Myocyte (in vitro differentiated cells): ENCODE data around the gene MILR1. TPM values are rescaled to one million over a fixed set of nuclear protein-coding genes. Genes with fewer than 3 reads are reported as not detected.
"Not testable (repeated sequence)": the region's sequence is repeated elsewhere in the genome, so short reads cannot be mapped to it uniquely, and the experiment has no call there.

ENCODE experiments used
- DNase-seq: peaks from one replicate; pipeline ENCODE4 v3.0.0-alpha.2; 2012; ENCODE audit warnings: low read depth
- total RNA-seq: library from RNA; depleted of rRNA; stranded (reverse); fragments of >200 nt; gene quantifications from 2 replicates; pipeline ENCODE4 v1.2.3, GENCODE V29; 2014

MILR1 gene
- total RNA-seq, 1 donor from 2014 or later, result 14.5 TPM

DNA sequence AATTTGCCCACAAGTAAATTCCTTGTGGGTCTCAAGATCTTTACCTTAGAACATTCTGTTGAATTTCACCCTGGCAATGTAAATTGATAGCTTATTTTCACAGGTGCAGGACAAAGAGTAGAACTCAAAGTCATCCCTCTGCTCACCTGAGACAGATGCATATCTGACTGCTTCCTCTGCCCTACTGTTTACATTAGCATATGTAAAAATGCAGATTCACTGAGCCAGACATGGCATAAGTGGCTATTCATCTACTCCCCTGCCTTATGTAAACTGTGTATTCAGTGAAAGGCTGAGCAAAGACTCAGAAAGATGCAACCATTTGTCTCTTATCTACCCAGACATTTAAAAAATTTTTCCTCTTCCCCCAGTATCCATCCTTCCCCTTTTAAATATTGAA is 22.3 kb upstream of the MILR1 start:
- DNase-seq, result no peak

DNA sequence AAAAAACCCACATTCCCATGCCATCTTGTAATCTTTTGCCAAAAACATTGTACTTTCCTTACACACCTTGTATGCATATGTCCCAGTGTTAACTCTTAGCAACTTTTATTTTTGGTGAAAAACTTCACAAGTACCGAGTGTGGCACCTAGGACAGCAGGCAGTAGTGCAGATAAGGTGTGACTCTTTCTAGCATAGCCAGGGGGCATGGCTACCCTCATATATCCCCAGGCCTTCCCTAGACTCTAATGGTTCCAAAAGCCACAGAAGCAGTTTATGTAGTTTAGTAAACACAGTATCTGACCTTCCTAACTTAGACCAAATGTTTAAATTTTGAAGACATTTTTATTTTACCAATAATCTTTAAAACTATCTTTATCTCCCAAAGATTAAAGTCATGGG is 20.5 kb upstream of the MILR1 start:
- no peak for DNase-seq

DNA sequence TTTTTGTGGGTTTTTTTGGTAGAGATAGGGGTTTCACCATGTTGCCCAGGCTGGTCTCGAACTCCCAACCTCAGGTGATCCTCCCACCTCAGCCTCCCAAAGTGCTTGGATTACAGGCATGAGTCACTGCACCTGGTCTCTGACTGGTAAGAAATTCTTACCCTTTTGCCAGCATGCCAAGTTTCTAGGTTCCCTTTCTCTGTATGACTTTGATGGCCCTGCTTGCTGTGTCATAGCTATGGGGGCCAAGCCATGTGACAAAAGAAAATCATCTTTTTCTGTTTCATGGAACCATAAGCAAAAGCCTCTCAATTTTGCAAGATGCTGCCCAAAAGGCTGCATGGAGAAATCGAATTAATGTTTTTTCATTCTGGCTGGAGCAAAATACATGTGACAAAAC is 18.9 kb upstream of the MILR1 start:
- not testable (repeated sequence) for DNase-seq

DNA sequence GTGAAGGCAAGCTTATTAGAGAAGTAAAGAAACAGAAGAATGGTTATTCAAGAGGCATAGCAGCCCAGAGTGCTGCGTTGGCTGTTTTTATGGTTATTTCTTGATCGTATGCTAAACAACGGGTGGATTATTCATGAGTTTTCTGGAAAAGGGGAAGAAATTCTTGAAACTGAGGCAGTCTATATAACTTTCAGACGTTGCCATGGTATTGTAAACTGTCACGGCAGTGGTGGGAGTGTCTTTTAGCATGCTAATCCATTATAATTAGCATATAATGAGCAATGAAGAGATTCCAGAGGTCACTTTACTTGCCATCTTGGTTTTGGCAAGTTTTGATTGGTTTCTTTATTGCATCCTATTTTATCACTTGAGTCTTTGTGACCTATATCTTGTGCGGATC is 17.4 kb upstream of the MILR1 start:
- no peak for DNase-seq

DNA sequence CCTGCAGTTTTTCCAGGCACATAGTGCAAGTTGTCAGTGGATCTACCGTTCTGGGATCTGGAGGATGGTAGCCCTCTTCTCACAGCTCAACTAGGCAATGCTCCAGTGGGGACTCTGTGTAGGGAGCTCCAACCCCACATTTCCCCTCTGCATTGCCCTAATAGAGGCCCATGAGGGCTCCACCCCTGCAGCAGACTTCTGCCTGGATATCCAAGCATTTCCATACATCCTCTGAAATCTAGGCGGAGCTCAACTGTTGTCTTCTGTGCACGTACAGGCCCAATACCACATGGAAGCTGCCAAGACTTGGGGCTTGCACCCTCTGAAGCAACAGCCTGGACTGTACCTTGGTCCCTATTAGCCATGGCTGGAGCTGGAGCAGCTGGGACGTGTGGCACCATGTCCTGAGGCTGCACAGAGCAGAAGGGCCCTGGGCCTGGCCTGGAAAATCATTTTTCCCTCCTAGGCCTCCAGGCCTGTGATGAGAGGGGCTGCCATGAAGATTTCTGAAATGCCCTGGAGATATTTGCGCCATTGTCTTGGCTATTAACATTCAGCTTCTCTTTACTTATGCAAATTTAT is 10.9 kb upstream of the MILR1 start:
- DNase-seq, result no peak

DNA sequence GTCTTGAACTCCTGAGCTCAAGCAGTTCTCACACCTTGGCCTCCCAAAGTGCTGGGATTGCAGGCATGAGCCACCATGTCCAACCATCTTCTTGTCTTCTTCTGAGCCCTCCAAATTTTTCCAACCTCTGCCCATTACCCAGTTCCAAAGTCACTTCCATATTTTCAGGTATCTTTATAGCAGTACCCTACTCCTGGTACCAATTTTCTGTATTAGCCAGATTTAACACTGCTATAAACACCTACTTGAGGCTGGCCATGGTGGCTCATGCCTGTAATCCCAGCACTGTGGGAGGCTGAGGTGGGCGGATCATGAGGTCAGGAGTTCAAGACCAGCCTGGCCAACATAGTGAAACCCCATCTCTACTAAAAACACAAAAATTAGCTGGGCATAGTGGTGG is 9.4 kb upstream of the MILR1 start:
- DNase-seq, result not testable (repeated sequence)

DNA sequence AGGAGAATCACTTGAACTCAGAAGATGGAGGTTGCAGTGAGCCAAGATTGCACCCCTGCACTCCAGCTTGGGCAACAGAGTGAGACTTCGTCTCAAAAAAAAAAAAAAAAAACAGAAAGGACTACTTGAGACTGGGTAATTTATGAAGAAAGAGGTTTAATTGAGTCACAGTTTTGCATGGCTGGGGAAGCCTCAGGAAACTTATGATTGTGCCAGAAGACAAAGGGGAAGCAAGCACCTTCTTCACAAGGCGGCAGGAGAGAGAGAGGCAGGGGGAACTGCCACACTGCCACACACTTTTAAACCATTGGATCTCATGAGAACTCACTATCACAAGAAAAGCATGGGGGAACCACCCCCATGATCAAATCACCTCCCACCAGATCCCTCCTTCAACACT is 9.0 kb upstream of the MILR1 start:
- DNase-seq, result no peak

DNA sequence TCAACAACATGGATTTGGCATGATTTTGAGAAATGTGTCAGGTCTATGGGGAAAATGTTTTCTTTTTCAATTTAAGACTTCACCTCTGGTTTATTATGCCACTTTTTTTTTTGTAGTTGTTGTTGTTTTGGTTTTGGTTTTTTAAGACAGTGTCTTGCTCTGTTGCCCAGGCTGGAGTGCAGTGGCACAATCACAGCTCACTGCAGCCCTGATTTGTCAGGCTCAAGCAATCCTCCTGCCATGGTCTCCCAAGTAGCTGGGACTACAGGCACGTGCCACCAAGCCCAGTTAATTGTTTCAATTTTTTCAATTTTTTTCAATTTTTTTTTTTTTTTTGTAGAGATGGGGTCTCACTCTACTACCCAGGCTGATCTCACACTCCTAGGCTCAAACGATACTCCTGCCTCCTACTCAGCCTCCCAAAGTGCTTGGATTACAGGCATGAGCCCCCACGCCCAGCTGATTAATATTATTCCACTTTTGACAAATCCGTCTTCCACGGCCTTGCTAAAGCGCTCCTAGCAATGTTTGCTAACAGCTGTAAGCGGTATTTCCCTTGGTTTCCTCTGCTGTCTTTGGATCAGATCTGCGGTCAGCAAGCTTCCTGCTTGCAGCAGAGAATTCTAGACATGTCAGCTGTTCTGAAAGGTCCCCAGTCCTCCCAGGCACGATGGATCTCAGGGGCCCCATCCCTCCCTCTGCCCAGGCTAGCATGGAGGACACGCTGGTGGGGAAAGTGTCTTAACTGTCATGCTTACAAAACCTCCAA is 7.0 kb upstream of the MILR1 start:
- peak; percentile 98 for DNase-seq

DNA sequence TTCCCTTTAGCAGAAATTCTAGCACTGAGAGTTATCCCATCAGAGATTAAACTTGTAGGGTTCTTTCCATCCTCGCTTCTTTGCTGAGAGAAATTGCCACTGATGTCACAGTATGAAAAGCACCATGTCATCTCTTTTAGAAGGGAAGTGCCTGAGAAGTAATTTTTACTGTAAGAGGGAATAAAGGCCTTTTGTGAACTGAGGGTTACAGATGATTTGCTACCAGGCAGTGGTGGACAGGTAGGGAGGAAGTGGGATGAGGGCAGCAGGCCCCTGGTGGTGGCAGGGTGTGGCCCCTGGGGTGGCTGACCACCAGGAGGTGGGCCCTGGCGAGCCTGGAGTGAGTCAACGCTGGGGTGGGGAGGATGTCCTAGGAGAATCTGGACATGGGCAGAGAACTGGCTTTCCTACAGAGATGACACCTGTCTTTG is 6.4 kb upstream of the MILR1 start:
- peak; percentile 86 for DNase-seq

DNA sequence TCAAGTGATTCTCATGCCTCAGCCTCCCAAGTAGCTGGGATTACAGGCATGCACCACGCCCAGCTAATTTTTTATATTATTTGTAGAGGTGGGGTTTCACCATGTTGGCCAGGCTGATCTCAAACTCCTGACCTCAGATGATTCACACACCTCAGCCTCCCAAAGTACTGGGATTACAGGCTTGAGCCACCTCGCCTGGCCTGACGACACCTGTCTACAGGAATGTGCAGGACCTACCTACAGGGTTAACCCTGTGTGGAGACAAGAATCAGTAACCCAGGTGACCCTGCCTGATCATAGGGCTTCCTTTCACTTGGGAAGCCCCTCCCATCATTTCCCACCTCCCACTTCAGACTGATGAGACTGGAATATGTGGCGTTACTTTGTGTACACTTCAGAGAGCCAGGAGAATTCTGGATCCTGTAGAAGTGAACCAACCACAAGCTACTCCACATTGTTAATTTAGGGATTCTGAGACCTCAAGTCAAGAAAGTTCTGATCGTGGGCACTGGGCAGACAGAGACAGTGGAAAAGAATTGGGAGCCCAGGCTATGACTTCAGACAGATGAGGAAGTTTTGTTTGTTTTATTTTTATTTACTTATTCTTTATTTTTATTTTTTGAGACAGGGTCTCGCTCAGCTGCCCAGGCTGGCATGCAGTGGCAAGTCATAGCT is 5.7 kb upstream of the MILR1 start:
- DNase-seq, result peak; percentile 72

DNA sequence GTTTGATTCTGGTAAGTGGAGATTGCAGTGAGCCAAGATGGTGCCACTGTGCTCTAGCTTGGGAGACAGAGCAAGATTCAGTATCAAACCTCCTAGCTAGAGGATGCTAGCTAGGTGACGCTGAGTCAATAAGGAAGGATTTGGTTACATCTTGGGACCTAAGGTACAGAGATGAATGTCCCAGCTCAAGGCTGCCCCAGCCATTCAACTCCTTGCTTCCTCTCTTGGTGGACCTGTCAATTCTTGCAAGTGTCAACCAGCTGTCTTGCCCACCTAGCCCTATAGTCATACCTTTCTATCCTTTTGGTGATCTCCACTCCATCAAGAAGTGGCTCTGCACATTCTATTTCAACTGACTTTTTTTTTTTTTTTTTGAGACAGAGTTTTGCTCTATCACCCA is 1.4 kb upstream of the MILR1 start:
- no peak for DNase-seq

DNA sequence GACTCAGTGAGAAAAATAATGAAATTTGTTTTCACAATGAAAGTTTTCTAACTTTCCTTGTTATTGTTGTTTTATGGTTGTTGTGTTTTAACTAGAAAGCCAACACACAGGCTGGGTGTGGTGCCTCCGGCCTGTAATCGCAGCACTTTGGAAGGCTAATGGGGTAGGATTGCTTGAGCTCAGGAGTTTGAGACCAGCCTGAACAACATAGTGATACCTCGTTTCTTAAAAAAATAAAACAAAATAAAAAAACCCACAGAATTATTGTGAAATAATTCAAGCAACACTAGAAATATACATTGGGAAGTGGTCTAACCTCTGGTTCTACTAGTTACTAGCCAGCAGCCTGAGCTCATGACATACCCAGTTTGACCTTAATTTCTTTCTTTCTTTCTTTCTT is 630 bp downstream of the MILR1 start:
- no peak for DNase-seq

DNA sequence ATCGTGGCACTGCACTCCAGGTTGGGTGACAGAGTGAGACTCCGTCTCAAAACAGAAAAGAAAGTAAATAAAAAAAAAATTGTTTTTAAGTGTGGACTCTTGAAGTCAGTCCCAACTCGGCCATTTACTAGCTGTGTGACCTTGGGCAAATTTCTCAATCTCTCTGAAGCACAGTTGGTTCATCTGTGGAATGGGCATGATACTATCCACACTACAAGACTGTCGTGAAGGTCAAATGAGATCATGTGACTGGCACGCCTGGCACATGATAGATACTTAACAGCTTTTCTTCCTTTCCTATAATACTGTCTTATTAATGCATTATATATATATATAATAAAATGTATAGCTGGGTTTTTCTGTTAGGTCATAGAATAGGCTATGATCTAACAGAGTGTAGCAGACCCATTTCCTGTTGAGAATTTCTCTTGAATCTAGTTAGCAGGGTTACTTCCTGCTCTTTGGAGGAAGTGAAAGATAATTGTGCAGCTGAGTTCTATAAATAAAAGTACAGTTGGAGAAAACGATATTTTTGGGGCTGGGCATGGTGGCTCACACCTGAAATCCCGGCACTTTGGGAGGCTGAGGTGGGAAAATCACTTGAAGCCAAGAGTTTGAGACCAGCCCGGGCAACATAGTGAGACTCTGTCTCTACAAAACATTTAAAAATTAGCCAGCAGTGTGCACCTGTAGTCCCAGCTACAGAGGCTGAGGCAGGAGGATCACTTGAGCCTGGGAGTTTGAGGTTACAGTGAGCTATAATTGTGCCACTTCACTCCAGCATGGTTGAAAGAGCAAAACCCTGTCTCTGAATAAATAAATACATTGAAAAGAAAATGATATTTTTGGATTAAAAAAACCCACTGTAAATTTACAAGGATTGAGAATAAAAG is 7.3 kb downstream of the MILR1 start:
- DNase-seq, result no peak

DNA sequence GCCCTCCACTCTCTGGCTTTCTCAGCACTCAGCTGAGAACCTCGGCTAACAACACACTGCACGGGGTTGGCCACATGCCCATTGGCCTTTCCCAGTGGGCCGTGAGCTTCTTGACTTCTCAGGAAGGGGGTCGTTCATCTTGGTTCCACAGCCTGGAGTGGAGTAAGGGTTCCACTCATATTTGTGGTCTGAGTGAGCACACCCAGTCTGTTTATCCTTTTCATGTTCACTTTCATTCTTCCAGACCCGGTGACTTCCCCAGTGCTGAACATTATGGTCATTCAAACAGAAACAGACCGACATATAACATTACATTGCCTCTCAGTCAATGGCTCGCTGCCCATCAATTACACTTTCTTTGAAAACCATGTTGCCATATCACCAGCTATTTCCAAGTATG is 8.2 kb downstream of the MILR1 start:
- DNase-seq, result peak; percentile 50

DNA sequence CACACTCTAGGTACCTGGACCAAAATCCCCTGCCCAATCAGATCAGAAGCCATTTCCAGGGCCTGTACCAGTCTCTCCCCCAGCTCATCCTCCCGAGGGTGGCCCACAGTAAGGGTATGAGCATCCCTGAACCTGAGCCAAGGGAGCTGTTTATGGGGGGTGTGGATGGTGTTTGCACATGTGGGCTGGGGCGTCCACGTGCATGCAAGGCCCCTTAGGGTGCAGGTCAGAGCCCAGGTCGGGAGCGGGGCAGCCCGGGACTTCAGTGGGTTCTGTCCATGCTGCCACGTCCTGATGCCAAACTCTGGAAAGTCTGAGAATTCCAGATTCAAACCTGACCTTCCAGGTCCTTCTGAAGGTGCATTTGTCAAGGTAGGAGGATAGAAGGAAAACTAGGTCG is 9.8 kb downstream of the MILR1 start:
- DNase-seq, result no peak

DNA sequence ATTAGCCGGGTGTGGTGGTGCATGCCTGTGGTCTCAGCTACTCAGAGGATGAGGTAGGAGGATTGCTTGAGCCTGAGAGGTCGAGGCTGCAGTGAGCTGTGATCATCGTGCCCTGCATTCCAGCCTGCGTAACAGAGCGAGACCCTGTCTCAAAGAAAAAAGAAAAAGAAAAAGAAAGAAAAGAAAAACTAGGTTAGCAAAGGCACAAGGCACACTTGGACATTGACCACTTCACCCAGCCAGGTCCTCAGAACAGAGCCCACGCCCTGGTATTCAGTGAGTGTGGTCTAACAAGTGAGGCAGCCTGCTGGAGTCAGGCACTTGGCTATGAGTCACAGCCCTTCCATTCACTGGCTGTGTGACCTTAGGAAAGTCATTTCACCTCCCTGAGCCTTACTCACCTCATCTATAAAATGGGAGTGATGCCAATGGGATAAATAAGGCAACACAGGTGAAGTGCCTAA is 10.4 kb downstream of the MILR1 start:
- DNase-seq, result peak; percentile 71

DNA sequence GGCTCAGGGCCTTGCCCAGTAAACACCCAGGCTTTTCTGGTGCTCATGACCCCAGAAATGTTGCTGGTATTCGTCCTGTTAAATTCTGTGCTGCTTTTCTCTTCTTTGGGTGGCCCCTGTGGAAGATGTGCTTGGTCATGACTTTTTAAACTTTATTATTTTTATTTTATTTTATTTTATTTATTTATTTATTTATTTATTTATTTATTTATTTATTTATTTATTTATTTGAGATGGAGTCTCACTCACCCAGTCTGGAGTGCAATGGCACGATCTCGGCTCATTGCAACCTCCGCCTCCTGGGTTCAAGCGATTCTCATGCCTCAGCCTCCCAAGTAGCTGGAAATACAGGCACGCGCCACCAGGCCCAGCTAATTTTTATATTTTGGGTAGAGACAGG is 10.9 kb downstream of the MILR1 start:
- not testable (repeated sequence) for DNase-seq

DNA sequence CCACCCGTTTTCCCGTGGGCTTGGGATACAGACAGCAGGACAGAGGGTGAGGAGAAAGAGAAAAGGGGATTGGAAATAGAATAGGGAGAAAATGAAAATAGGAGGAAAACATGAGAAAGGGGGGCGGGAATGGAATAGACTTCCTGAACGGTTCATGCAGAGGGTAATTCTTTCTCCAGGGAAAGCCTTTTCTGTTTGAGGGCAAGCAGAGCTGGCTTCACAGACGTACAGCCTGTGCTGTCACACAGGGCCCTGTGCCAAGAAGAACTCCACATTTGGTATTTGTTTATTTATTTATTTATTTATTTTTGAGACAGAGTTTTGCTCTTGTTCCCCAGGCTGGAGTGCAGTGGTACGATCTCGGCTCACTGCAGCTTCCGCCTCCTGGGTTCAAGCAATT is 12.0 kb downstream of the MILR1 start:
- DNase-seq, result peak; percentile 44

DNA sequence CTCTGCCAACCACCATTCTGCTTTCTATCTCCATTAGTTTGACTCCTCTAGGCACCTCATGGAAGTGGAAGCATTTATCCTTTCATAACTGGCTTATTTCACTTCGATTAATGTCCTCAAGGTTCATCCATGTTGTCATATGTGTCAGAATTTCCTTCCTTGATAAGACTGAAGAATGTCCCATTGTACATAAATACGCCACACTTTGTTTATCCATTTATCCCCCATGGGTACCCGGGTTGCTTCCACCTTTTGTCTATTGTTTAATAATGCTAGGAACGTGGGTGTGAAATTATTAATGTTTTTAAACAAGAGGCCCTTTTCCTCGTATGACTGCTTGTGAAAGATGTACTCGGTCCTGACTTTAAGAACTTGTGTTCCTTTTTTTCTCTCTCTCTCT is 12.9 kb downstream of the MILR1 start:
- no peak for DNase-seq

DNA sequence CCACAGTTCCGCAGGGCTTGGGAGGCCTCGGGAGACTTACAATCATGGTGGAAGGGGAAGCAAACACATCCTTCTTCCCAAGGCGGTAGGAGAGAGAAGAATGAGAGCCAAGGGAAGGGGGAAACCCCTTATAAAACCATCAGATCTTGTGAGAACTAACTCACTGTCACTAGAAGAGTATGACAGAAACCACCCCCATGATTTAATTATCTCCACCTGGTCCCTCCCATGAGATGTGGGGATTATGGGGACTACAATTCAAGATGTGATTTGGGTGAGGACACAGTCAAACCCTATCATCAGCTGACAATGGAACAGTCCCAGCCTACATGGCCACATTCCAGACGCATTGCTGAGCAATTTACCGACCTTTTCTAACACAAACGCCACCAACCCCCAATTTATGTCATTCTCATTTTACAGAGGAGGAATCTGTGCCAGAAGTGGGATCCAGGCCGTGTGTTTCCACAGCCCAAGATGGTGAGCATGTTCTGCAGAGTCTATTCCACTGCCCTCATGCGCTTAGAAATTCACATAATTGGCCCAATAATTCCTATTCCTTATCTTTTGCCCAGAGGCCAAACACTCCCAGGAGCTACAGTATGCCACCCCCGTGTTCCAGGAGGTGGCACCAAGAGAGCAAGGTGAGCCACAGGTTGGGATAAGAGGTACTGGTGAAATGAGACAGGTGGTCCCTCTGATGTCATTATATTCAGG is 17.3 kb downstream of the MILR1 start:
- no peak for DNase-seq

DNA sequence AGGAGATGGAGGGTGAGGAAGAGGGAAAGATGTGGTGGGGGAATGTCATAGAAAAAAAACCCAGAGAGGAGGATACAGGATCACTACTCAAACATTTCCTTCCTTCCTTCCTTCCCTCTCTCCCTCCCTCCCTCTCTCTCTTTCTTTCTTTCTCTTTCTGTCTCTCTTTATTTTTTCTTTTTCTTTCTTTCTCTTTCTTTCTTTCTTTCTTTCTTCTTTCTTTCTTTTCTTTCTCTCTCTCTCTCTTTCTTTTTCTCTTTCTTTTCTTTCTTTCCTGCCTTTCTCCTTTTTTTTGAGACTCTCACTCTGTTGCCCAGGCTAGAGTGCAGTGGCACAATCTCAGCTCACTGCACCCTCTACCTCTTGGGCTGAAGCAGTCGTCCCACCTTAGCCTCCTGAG is 17.9 kb downstream of the MILR1 start:
- not testable (repeated sequence) for DNase-seq
